ENCODE data around the gene BCL2L1. TPM values are rescaled to one million over a fixed set of nuclear protein-coding genes. Genes with fewer than 3 reads are reported as not detected.

The BCL2L1 gene
- total and polyA plus RNA-seq, 10 of the 15 experiments (the other 5 are each of a cell fraction or from before 2014, with no cell fraction given) = 0.63 to 67.7 (median 43.6) TPM

DNA sequence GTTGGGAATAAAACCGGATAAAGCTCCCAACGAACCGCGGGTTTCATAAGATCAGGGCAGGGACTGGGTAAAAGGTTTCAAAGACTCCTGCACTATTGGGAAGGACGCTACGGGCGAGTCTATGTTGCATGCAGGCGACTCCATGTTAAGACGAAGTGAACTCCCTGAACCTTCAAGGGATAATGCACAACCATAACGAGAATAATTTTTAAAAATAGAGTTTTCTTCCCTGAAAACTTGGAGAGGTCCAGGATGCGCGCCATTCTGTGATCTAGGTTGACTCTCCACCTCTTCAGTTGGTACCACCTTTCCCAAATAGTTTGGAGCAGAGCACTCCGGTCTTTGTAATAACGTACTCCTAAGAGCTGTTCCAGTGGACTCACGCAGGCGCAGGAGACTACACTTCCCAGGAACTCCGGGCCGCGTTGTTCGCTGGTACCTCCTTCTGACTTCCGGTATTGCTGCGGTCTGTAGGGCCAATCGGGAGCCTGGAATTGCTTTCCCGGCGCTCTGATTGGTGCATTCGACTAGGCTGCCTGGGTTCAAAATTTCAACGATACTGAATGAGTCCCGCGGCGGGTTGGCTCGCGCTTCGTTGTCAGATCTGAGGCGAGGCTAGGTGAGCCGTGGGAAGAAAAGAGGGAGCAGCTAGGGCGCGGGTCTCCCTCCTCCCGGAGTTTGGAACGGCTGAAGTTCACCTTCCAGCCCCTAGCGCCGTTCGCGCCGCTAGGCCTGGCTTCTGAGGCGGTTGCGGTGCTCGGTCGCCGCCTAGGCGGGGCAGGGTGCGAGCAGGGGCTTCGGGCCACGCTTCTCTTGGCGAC is 16.3 kb upstream of the BCL2L1 start, which contains the start of gene TPX2 (continued):
- TF ChIP-seq, protein P1, sequence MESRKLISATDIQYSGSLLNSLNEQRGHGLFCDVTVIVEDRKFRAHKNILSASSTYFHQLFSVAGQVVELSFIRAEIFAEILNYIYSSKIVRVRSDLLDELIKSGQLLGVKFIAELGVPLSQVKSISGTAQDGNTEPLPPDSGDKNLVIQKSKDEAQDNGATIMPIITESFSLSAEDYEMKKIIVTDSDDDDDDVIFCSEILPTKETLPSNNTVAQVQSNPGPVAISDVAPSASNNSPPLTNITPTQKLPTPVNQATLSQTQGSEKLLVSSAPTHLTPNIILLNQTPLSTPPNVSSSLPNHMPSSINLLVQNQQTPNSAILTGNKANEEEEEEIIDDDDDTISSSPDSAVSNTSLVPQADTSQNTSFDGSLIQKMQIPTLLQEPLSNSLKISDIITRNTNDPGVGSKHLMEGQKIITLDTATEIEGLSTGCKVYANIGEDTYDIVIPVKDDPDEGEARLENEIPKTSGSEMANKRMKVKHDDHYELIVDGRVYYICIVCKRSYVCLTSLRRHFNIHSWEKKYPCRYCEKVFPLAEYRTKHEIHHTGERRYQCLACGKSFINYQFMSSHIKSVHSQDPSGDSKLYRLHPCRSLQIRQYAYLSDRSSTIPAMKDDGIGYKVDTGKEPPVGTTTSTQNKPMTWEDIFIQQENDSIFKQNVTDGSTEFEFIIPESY (IDR thresholded peaks at IDR 0.05) = no peak
- TF ChIP-seq ESRRA (IDR thresholded peaks at IDR 0.05; ENCODE audit: low read length) (no peak), ZZZ3 (IDR thresholded peaks at IDR 0.05; ENCODE audit: control insufficient read depth, insufficient read length, low read depth) (no peak), TBL1XR1 (IDR thresholded peaks at IDR 0.05; ENCODE audit: low read depth, low read length) (no peak), MYC (IDR thresholded peaks at IDR 0.05; ENCODE audit: insufficient read depth, insufficient read length, insufficient replicate concordance, low read length, severe bottlenecking) (no peak), CEBPB (IDR thresholded peaks at IDR 0.05; ENCODE audit: borderline replicate concordance in 1 of 2, low read depth in 2 of 2, low read length in 2 of 2) (no peak), ZBED1 (IDR thresholded peaks at IDR 0.05; ENCODE audit: borderline replicate concordance) (no peak), RCOR1 (conservative IDR thresholded peaks at IDR 0.05; ENCODE audit: low read depth, low read length) (no peak), HDAC6 (IDR thresholded peaks at IDR 0.05; ENCODE audit: unreplicated experiment) (no peak), ZNF384 (IDR thresholded peaks at IDR 0.05; ENCODE audit: borderline replicate concordance, low read depth, low read length) (no peak), PAX5 (IDR thresholded peaks at IDR 0.05; ENCODE audit: borderline replicate concordance, low read depth, low read length) (no peak), RFX5 (IDR thresholded peaks at IDR 0.05; ENCODE audit: low read depth, low read length) (0 out of 2 replicates have a peak, but pooled peaks have one; percentile 39), SIN3A (IDR thresholded peaks at IDR 0.05; ENCODE audit: low read depth, low read length) (peak; percentile 95; the same call in 1 of the 2 replicates), EP300 (IDR thresholded peaks at IDR 0.05; ENCODE audit: borderline replicate concordance in 1 of 2, control insufficient read depth in 1 of 2, low read depth in 2 of 2, low read length in 2 of 2) (no peak), BCL11A (IDR thresholded peaks at IDR 0.05; ENCODE audit: low read depth, low read length) (no peak)
- TF ChIP-seq, protein P2, sequence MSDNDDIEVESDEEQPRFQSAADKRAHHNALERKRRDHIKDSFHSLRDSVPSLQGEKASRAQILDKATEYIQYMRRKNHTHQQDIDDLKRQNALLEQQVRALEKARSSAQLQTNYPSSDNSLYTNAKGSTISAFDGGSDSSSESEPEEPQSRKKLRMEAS (IDR thresholded peaks at IDR 0.05; ENCODE audit: low read depth, low read length) = peak; percentile 59; the same call in 1 of the 2 replicates
- TF ChIP-seq, protein P3, sequence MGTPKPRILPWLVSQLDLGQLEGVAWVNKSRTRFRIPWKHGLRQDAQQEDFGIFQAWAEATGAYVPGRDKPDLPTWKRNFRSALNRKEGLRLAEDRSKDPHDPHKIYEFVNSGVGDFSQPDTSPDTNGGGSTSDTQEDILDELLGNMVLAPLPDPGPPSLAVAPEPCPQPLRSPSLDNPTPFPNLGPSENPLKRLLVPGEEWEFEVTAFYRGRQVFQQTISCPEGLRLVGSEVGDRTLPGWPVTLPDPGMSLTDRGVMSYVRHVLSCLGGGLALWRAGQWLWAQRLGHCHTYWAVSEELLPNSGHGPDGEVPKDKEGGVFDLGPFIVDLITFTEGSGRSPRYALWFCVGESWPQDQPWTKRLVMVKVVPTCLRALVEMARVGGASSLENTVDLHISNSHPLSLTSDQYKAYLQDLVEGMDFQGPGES (IDR thresholded peaks at IDR 0.05) = peak; percentile 52; the same call in 1 of the 2 replicates
- TF ChIP-seq, protein P4, sequence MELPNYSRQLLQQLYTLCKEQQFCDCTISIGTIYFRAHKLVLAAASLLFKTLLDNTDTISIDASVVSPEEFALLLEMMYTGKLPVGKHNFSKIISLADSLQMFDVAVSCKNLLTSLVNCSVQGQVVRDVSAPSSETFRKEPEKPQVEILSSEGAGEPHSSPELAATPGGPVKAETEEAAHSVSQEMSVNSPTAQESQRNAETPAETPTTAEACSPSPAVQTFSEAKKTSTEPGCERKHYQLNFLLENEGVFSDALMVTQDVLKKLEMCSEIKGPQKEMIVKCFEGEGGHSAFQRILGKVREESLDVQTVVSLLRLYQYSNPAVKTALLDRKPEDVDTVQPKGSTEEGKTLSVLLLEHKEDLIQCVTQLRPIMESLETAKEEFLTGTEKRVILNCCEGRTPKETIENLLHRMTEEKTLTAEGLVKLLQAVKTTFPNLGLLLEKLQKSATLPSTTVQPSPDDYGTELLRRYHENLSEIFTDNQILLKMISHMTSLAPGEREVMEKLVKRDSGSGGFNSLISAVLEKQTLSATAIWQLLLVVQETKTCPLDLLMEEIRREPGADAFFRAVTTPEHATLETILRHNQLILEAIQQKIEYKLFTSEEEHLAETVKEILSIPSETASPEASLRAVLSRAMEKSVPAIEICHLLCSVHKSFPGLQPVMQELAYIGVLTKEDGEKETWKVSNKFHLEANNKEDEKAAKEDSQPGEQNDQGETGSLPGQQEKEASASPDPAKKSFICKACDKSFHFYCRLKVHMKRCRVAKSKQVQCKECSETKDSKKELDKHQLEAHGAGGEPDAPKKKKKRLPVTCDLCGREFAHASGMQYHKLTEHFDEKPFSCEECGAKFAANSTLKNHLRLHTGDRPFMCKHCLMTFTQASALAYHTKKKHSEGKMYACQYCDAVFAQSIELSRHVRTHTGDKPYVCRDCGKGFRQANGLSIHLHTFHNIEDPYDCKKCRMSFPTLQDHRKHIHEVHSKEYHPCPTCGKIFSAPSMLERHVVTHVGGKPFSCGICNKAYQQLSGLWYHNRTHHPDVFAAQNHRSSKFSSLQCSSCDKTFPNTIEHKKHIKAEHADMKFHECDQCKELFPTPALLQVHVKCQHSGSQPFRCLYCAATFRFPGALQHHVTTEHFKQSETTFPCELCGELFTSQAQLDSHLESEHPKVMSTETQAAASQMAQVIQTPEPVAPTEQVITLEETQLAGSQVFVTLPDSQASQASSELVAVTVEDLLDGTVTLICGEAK (IDR thresholded peaks at IDR 0.05; ENCODE audit: borderline replicate concordance) = peak; percentile 91
- TF ChIP-seq, protein P5, sequence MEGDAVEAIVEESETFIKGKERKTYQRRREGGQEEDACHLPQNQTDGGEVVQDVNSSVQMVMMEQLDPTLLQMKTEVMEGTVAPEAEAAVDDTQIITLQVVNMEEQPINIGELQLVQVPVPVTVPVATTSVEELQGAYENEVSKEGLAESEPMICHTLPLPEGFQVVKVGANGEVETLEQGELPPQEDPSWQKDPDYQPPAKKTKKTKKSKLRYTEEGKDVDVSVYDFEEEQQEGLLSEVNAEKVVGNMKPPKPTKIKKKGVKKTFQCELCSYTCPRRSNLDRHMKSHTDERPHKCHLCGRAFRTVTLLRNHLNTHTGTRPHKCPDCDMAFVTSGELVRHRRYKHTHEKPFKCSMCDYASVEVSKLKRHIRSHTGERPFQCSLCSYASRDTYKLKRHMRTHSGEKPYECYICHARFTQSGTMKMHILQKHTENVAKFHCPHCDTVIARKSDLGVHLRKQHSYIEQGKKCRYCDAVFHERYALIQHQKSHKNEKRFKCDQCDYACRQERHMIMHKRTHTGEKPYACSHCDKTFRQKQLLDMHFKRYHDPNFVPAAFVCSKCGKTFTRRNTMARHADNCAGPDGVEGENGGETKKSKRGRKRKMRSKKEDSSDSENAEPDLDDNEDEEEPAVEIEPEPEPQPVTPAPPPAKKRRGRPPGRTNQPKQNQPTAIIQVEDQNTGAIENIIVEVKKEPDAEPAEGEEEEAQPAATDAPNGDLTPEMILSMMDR (IDR thresholded peaks at IDR 0.05 in 2 of 3, conservative IDR thresholded peaks at IDR 0.05 in 1 of 3; ENCODE audit: control insufficient read depth in 2 of 3, extremely low read depth in 1 of 3, insufficient read depth in 1 of 3, low read depth in 3 of 3, low read length in 3 of 3) = peak in 1 of 3 experiments; percentile 30; a peak in 2 of 6 replicates
